Activated T-cell treated with anti-CD3 and anti-CD28 coated beads, Interleukin-2, amount 50 U/mL, for 4 hours (primary cell): ENCODE results near the gene PRRT1. TPM values are rescaled to one million over a fixed set of nuclear protein-coding genes. Genes with fewer than 3 reads are reported as not detected.

Experiments used
- ATAC-seq, 2 donors: fragments of 200-7000 bp; cut with Tn5 transposase; one replicate each; pipeline ENCODE4 v1.10.0; 2021
- DNase-seq: peaks from one replicate; pipeline ENCODE4 v3.0.0-alpha.2; 2020
- H3K27me3 Mint-ChIP-seq: one replicate; pipeline ENCODE4 v1.8.0; 2021; ENCODE audit warnings: low read depth, mixed read lengths
- H3K36me3 Mint-ChIP-seq: one replicate; pipeline ENCODE4 v1.8.0; 2022; ENCODE audit warnings: mixed read lengths; ENCODE audit not compliant: insufficient read depth
- H3K4me1 Mint-ChIP-seq: one replicate; pipeline ENCODE4 v1.8.0; 2021; ENCODE audit warnings: low read depth, mixed read lengths
- H3K4me3 Mint-ChIP-seq: one replicate; pipeline ENCODE4 v1.8.0; 2021; ENCODE audit warnings: mild to moderate bottlenecking, moderate library complexity, mixed read lengths
- H3K9me3 Mint-ChIP-seq: one replicate; pipeline ENCODE4 v1.8.0; 2021; ENCODE audit warnings: mixed read lengths
- total RNA-seq, 3 donors: library from RNA; stranded (reverse); gene quantifications; one replicate each; pipeline ENCODE4 v1.2.1, GENCODE V29; 2021

Gene PRRT1
- total RNA-seq, 3 donors from 2014 or later = 0.37 to 0.51 (median 0.38) TPM

DNA sequence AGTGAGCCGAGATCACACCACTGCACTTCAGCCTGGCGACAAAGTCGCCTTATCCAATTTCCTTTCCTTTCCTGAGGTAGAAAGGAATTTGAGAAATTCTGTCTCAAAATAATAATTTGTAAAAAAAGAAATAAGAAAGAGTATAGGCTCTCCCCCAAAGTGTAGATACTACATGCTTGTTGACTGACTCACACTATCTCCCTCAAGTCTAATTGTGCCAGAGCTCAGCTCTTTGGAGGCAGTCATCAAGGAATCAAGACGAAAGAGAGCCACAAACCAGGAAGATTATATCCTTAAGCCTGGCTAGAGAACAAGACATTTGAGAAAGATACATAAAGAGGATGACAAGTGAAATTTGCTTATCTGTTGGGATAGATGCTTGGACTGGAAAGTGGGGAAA, 18.0 kb downstream of the PRRT1 start:
- Mint-ChIP-seq H3K27me3 (peaks cover 3% of the 10 kb centered on the region), H3K4me1 (peaks cover 14% of the 10 kb centered on the region), H3K4me3 (no peak overlapping the region), H3K36me3 (no peaks in the 10 kb centered on the region), H3K9me3 (no peaks in the 10 kb centered on the region)
- DNase-seq = no peak
- ATAC-seq = no peak

- H3K36me3 Mint-ChIP-seq = peaks cover 2% of the 10 kb centered on the region
- H3K9me3 Mint-ChIP-seq = no peaks in the 10 kb centered on the region
- DNase-seq (no peak), ATAC-seq (no peak)
- peaks cover 28% of the 10 kb centered on the region for H3K4me1 Mint-ChIP-seq
- H3K27me3 Mint-ChIP-seq = peaks cover 3% of the 10 kb centered on the region
- H3K4me3 Mint-ChIP-seq = no peak overlapping the region
Observed at GRCh38 chr6:32132110-32132509, 19.6 kb downstream of the PRRT1 start.

DNA sequence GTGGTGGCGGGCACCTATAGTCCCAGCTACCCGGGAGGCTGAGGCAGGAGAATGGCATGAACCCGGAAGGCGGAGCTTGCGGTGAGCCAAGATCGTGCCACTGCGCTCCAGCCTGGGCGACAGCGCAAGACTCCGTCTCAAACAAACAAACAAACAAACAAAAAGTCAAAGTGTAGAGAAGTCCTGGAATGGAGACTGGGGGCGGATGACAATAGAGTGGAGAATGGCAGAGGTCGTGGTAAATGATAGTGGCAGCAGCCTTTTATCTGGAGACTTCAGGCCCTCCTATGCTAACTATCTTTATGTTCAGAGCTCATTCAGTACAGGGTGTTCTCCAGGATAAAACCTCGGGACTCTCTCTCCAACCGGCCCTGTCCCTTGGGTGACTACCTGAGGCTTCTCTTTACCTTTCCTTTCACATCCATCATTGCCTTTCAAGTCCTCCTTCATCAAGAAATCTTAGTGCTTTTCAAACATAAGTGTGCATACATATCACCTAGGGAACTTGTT, 20.2 kb downstream of the PRRT1 start:
- H3K9me3 Mint-ChIP-seq = no peaks in the 10 kb centered on the region
- no peak overlapping the region for H3K4me3 Mint-ChIP-seq
- no peak for ATAC-seq
- H3K36me3 Mint-ChIP-seq = peaks cover 7% of the 10 kb centered on the region
- H3K27me3 Mint-ChIP-seq = peaks cover 3% of the 10 kb centered on the region
- peaks cover 34% of the 10 kb centered on the region for H3K4me1 Mint-ChIP-seq
- DNase-seq = no peak

DNA sequence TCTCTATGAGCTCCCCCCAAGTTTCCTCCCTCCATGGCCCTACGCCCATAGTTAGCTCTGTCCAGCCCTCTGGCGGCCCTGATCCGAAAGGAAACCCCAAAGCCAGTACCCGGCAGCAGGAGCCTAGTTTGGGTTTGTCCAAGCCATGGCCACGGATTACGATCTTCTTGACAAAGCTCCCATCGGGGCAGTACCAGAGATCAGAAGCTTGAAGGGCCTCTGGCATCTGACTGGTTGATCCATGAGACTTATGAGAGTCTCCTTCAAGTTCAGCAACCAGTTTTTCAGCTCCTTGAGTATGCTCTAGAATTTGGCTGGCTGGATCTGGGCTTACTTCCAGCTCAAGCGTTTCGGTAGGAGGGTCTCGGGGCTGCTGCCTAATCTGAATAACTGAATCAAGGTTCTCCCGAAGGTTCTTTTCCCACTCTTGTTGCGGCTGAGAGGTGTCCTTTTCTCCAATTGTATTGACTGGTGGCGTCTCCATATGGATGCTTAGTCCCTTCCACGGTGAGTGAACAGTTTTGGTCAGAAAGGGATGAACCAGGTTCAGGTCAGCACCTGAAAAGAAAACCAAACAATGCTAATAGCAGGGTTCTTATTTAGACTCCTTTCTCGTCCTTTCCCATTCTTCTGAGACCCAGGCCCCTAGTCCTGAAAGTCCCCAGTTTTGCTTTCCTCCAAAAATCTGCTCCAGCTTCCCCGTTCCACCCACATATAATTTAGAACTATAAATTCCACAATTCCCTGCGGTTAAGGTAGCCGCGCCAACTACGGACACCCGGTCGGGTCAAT, 22.2 kb downstream of the PRRT1 start:
- peak overlapping the region; percentile 92 for H3K4me3 Mint-ChIP-seq
- no peak for DNase-seq
- H3K9me3 Mint-ChIP-seq = no peaks in the 10 kb centered on the region
- H3K4me1 Mint-ChIP-seq = peaks cover 43% of the 10 kb centered on the region
- H3K27me3 Mint-ChIP-seq = no peaks in the 10 kb centered on the region
- no peak for ATAC-seq
- H3K36me3 Mint-ChIP-seq = peaks cover 14% of the 10 kb centered on the region

DNA sequence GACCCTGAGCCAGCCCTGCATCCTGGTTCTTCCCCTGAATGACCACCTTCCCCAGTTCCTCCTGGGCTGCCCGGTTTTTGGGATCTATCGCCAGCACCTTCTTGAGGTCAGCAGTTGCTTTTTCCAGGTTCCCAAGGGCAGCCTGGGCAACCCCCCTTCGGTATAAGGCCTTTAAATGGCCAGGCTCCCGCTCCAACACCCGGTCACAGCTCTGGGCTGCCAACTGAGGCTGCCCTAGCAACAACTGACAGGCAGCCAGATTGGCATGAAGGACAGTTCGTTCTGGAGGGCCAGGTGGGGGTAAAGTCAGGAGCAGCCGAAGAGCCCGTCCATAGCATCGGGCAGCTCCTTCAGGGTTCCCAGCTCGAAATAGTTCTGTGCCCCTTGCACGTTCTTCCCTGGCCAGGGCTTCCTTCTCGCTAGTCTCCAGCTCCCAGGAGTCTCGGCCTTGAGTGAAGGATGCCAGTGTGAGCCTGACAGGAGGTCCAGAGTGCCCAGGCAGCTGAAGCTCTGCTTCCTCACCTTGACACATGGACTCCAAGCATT, 22.9 kb downstream of the PRRT1 start:
- Mint-ChIP-seq H3K36me3 (peaks cover 20% of the 10 kb centered on the region), H3K9me3 (no peaks in the 10 kb centered on the region), H3K4me3 (peak overlapping the region; percentile 99), H3K4me1 (peaks cover 48% of the 10 kb centered on the region), H3K27me3 (no peaks in the 10 kb centered on the region)
- ATAC-seq (no peak), DNase-seq (no peak)

DNA sequence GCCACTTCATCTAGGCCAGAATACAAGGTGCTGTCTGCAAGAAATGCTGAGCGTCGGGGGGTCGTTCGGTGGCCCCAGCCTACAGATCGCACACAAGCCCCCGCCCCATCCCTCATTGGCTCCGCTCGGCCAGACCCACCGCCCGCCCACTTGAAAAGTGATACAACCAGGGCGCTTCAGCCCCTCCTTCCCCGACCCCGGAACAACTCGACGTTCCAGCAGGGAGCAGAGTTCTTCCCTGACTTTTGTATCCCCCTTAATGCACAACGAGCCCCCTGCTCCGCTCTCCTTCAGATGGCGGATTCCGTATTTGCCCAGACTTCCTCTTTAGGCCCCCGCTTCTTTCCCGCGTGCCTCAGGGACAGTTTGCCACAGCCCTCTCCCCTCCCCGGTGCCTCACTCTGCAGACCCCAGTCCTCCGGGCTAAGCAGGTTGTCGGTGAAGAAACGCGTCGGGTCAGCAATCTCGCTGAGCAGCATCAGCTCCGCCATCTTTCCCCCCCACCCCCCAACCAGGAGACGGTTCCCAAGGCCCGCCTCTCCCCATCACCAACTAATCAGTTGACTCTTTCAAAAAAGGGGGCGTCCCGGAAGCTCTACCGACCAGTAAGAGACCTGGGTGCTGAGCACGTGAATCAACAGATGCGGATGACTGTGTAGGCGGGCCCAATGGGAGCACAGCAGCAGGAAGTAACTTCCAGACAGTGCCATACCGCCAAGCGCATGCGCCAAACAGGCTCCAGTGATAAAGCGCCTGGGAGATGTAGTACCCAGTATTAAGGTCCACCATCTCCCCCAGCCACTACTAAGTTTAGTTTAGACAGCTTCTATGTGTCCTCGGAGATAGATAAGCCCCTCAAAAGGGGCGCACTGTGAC, 23.8 kb downstream of the PRRT1 start, which contains the start of gene ATF6B:
Gene ATF6B, minus strand, starts transcription at position 530 of the 876 bp plus-strand sequence. Its CDS starts 39 bp downstream, at position 491.
- Mint-ChIP-seq H3K36me3 (peaks cover 26% of the 10 kb centered on the region), H3K4me1 (peaks cover 50% of the 10 kb centered on the region), H3K9me3 (no peaks in the 10 kb centered on the region), H3K27me3 (no peaks in the 10 kb centered on the region), H3K4me3 (peak within 1 kb of the TSS; percentile 99)
- peak; percentile 93 for ATAC-seq
- peak; percentile 96 for DNase-seq

DNA sequence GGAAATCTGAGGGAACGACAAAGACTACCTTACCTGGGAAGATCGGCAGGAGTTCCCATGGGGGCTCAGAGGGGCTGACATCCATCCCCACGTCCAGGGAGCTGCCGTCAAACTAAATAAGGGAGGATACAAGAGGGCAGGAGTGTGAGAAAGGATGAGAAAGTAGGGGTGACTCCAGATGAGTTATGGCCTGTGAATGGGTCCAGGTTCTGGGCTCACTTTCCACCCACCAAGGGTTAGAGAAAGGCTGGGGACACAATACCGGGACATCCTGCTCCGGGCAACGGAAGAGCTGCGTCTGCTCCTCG, 24.4 kb downstream of the PRRT1 start:
- DNase-seq (no peak), ATAC-seq (no peak)
- Mint-ChIP-seq H3K27me3 (no peaks in the 10 kb centered on the region), H3K36me3 (peaks cover 28% of the 10 kb centered on the region), H3K4me3 (peak overlapping the region; percentile 99), H3K9me3 (no peaks in the 10 kb centered on the region), H3K4me1 (peaks cover 50% of the 10 kb centered on the region)

GRCh38 chr6:32126880-32127279, 24.9 kb downstream of the PRRT1 start:
- H3K4me1 Mint-ChIP-seq = peaks cover 50% of the 10 kb centered on the region
- no peaks in the 10 kb centered on the region for H3K9me3 Mint-ChIP-seq
- H3K27me3 Mint-ChIP-seq = no peaks in the 10 kb centered on the region
- DNase-seq (no peak), ATAC-seq (no peak)
- H3K4me3 Mint-ChIP-seq = peak overlapping the region; percentile 99
- peaks cover 31% of the 10 kb centered on the region for H3K36me3 Mint-ChIP-seq

- Mint-ChIP-seq H3K36me3 (peaks cover 40% of the 10 kb centered on the region), H3K9me3 (no peaks in the 10 kb centered on the region), H3K4me1 (peaks cover 40% of the 10 kb centered on the region), H3K27me3 (no peaks in the 10 kb centered on the region), H3K4me3 (no peak overlapping the region)
- ATAC-seq (no peak), DNase-seq (no peak)
Observed at GRCh38 chr6:32123681-32124080, 28.1 kb downstream of the PRRT1 start.

- H3K36me3 Mint-ChIP-seq = peaks cover 34% of the 10 kb centered on the region
- ATAC-seq = no peak
- H3K27me3 Mint-ChIP-seq = no peaks in the 10 kb centered on the region
Observed at GRCh38 chr6:32120573-32121059, 31.1 kb downstream of the PRRT1 start.

GRCh38 chr6:32118782-32119628, 32.7 kb downstream of the PRRT1 start:
- Mint-ChIP-seq H3K36me3 (peaks cover 31% of the 10 kb centered on the region), H3K27me3 (no peaks in the 10 kb centered on the region), H3K4me1 (peaks cover 11% of the 10 kb centered on the region), H3K9me3 (no peaks in the 10 kb centered on the region), H3K4me3 (no peak overlapping the region)
- DNase-seq = peak; percentile 60
- ATAC-seq = peak; percentile 78 to 83

More at GRCh38 chr6:32120573-32121059, 31.1 kb downstream of the PRRT1 start:
- H3K9me3 Mint-ChIP-seq = no peaks in the 10 kb centered on the region
- peaks cover 13% of the 10 kb centered on the region for H3K4me1 Mint-ChIP-seq
- no peak for DNase-seq
- no peak overlapping the region for H3K4me3 Mint-ChIP-seq

- peaks cover 8% of the 10 kb centered on the region for H3K4me1 Mint-ChIP-seq
- ATAC-seq (no peak), DNase-seq (no peak)
- H3K9me3 Mint-ChIP-seq = no peaks in the 10 kb centered on the region
- no peak overlapping the region for H3K4me3 Mint-ChIP-seq
- H3K36me3 Mint-ChIP-seq = peaks cover 23% of the 10 kb centered on the region
- H3K27me3 Mint-ChIP-seq = no peaks in the 10 kb centered on the region
Observed at GRCh38 chr6:32117461-32117860, 34.3 kb downstream of the PRRT1 start.

DNA sequence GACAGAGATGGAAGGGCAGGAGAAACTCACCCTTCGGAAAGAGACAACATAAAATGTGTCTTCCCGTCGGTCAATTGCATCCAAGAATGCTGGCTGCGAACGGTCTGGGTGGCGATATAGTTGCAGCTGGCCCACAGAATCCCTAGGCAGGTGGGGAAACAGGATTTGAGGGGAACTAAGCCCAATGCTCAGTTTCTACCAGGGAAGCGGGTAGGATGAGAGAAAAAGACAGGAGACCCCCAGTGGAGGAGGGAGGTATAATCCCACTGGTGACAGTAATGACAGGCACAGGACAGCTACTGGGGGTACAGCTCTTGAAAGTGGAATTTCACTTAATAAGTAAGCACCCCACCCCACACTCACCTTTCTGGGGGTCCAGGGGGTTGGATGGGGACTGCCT, 35.1 kb downstream of the PRRT1 start:
- no peaks in the 10 kb centered on the region for H3K9me3 Mint-ChIP-seq
- H3K27me3 Mint-ChIP-seq = no peaks in the 10 kb centered on the region
- DNase-seq (no peak), ATAC-seq (peak in 1 of 2 donors; percentile 39)
- H3K4me3 Mint-ChIP-seq = no peak overlapping the region
- H3K4me1 Mint-ChIP-seq = peaks cover 8% of the 10 kb centered on the region
- H3K36me3 Mint-ChIP-seq = peaks cover 17% of the 10 kb centered on the region
